GM12878 (cell line): ENCODE measurements around the gene ZNF365. TPM values are rescaled to one million over a fixed set of nuclear protein-coding genes. Genes with fewer than 3 reads are reported as not detected.
A peak's percentile ranks its signal among the peaks of the same experiment; 100 is the strongest.

Experiments used
- ATAC-seq: fragments of 200-7000 bp; cut with Tn5 transposase; 3 replicates; pipeline ENCODE4 v1.9.1; 2020; ENCODE audit warnings: mild to moderate bottlenecking, moderate library complexity
- BruUV-seq: library from RNA; stranded (reverse); fragments of 400-500 nt; replicated peaks from 2 replicates; lab custom pipeline; 2021; lab: Mats Ljungman, UMichigan
- CTCF ChIA-PET: fragments of 300-600 bp; sonication (Branson Sonifier 250); formaldehyde crosslinking; extraction: SDS; loops from one replicate; lab custom pipeline; 2021; ENCODE audit warnings: inconsistent platforms; lab: Yijun Ruan, JAX
- POLR2A ChIA-PET: fragments of 350-600 bp; formaldehyde crosslinking; extraction: SDS; loops from one replicate; lab custom pipeline; 2021; ENCODE audit warnings: inconsistent platforms; lab: Charles Lee
- RAD21 ChIA-PET: fragments of 300-600 bp; sonication (Branson Sonifier 250); formaldehyde crosslinking; loops from one replicate; lab custom pipeline; 2023; ENCODE audit warnings: antibody characterized with exemption; ENCODE audit not compliant: unreplicated experiment; lab: Charles Lee
- SMC1A ChIA-PET: fragments of 300-600 bp; sonication (Branson Sonifier 250); formaldehyde crosslinking; loops from one replicate; lab custom pipeline; 2023; ENCODE audit not compliant: unreplicated experiment, uncharacterized antibody; lab: Charles Lee
- DNase-seq: peaks from one replicate; pipeline ENCODE4 v3.0.0-alpha.2; 2011; ENCODE audit warnings: low read depth, low spot score
- FAIRE-seq: peaks from 3 replicates; lab custom pipeline; 2011; peaks lifted over from hg19 to GRCh38; lab: Jason Lieb, UNC
- H2AFZ ChIP-seq: 2 replicates; pipeline ENCODE4 v1.6.0; 2011; ENCODE audit warnings: low read depth, low read length, control low read depth; ENCODE audit not compliant: control insufficient read depth
- H3K27ac ChIP-seq: 2 replicates; pipeline ENCODE4 v1.5.1; 2011; ENCODE audit warnings: control low read depth; ENCODE audit not compliant: control insufficient read depth, insufficient read depth
- H3K27me3 ChIP-seq, 2 experiments: replicated peaks in 1 of 2; 2 replicates each; pipeline versions ENCODE4 v1.6.0 to v1.6.1; 2011; ENCODE audit warnings: low read length in 1 of 2; ENCODE audit not compliant: control insufficient read depth in 2 of 2, insufficient read depth in 2 of 2
- H3K36me3 ChIP-seq, 2 experiments: 2 replicates each; pipeline ENCODE4 v1.5.1; 2011; ENCODE audit warnings: low read length in 1 of 2; ENCODE audit not compliant: control insufficient read depth in 2 of 2, insufficient read depth in 2 of 2
- H3K4me1 ChIP-seq: 2 replicates; pipeline ENCODE4 v1.6.1; 2011; ENCODE audit warnings: mild to moderate bottlenecking, low read length, moderate library complexity, mixed read lengths; ENCODE audit not compliant: control insufficient read depth, insufficient read depth
- H3K4me2 ChIP-seq: 2 replicates; pipeline ENCODE4 v1.6.0; 2011; ENCODE audit warnings: control low read depth; ENCODE audit not compliant: control insufficient read depth, insufficient read depth
- H3K4me3 ChIP-seq: fragments of 200-600 bp; sonication (generic); 2 replicates; pipeline ENCODE4 v1.5.1; 2016
- H3K79me2 ChIP-seq: 2 replicates; pipeline ENCODE4 v1.6.0; 2011; ENCODE audit warnings: low read length; ENCODE audit not compliant: control insufficient read depth, insufficient read depth
- H3K9ac ChIP-seq: 2 replicates; pipeline ENCODE4 v1.8.0; 2011; ENCODE audit warnings: low read length, control low read depth, mixed read lengths; ENCODE audit not compliant: control insufficient read depth, insufficient read depth
- H3K9me3 ChIP-seq: replicated peaks from 3 replicates; pipeline ENCODE4 v1.5.1; 2011; ENCODE audit warnings: mild to moderate bottlenecking, low read length; ENCODE audit not compliant: control insufficient read depth, insufficient read depth
- H4K20me1 ChIP-seq: 2 replicates; pipeline ENCODE4 v1.6.0; 2011; ENCODE audit not compliant: control insufficient read depth, insufficient read depth
- ATF2 ChIP-seq: IDR thresholded peaks from 2 replicates; pipeline ENCODE4 v1.6.1; 2012; ENCODE audit warnings: low read length, inconsistent platforms
- ATF7 ChIP-seq: fragments of 450-650 bp; IDR thresholded peaks from 2 replicates; pipeline ENCODE4 v1.6.1; 2016; ENCODE audit warnings: low read depth, mild to moderate bottlenecking
- BMI1 ChIP-seq: fragments of 450-650 bp; IDR thresholded peaks from 2 replicates; pipeline ENCODE4 v1.6.1; 2016; ENCODE audit warnings: mild to moderate bottlenecking, moderate library complexity, borderline replicate concordance
- CUX1 ChIP-seq: IDR thresholded peaks from 2 replicates; pipeline ENCODE4 v1.6.1; 2012; ENCODE audit warnings: improper control_type of control experiment, low read depth, low read length; ENCODE audit not compliant: insufficient replicate concordance
- DPF2 ChIP-seq: fragments of 450-650 bp; IDR thresholded peaks from 2 replicates; pipeline ENCODE4 v1.6.1; 2017; ENCODE audit warnings: mild to moderate bottlenecking
- FOXK2 ChIP-seq: fragments of 450-650 bp; IDR thresholded peaks from 2 replicates; pipeline ENCODE4 v1.6.1; 2017; ENCODE audit warnings: mild to moderate bottlenecking, moderate library complexity
- IKZF1 ChIP-seq: fragments of 450-650 bp; conservative IDR thresholded peaks from 2 replicates; pipeline ENCODE4 v1.6.1; 2017; ENCODE audit warnings: antibody characterized with exemption, mild to moderate bottlenecking
- IKZF2 ChIP-seq, 2 experiments: fragments of 450-650 bp; IDR thresholded peaks; 2 replicates each; pipeline ENCODE4 v1.6.1; 2017; ENCODE audit warnings: mild to moderate bottlenecking in 2 of 2, moderate library complexity in 2 of 2
- JUNB ChIP-seq: IDR thresholded peaks from 2 replicates; pipeline ENCODE4 v1.6.1; 2016; ENCODE audit warnings: antibody characterized with exemption, mild to moderate bottlenecking
- MEF2A ChIP-seq: IDR thresholded peaks from 2 replicates; pipeline ENCODE4 v1.6.1; 2011; ENCODE audit warnings: low read depth, mild to moderate bottlenecking, low read length, moderate library complexity; ENCODE audit not compliant: insufficient read depth
- RELB ChIP-seq: fragments of 450-650 bp; IDR thresholded peaks from 2 replicates; pipeline ENCODE4 v1.6.1; 2017; ENCODE audit warnings: low read depth, mild to moderate bottlenecking, moderate library complexity
- ZNF217 ChIP-seq: fragments of 450-650 bp; IDR thresholded peaks from 2 replicates; pipeline ENCODE4 v1.6.1; 2017; ENCODE audit warnings: antibody characterized with exemption, mild to moderate bottlenecking
- ZNF24 ChIP-seq: fragments of 450-650 bp; IDR thresholded peaks from 2 replicates; pipeline ENCODE4 v1.6.1; 2017; ENCODE audit warnings: antibody characterized with exemption, mild to moderate bottlenecking
- WGBS: methylation state at CpG from one replicate; pipeline ENCODE4 v1.1.6; 2016; ENCODE audit warnings: low lambda C conversion rate; ENCODE audit not compliant: insufficient replicate concordance, insufficient coverage; ENCODE audit errors: missing lambda C conversion rate; 5-methylcytosine and 5-hydroxymethylcytosine counted together
- in situ Hi-C: fragments of 300-500 bp; cut with MboI; formaldehyde crosslinking; loops from 9 replicates; pipeline ENCODE4 v1.14.3; 2018; ENCODE audit warnings: mixed read lengths
- intact Hi-C: fragments of 100-400 bp; cut with micrococcal nuclease; formaldehyde crosslinking; loops from one replicate; pipeline ENCODE4 v1.14.2; 2022; ENCODE audit not compliant: unreplicated experiment
- polyA plus RNA-seq, 11 experiments: library from polyadenylated mRNA; depleted of rRNA in 4 of 11; unstranded in 6 of 11; stranded (reverse) in 5 of 11; fragments of >200 nt; fragmentation: Nextera tagmentation in 4 of 11; fragmentation: Illumina TruSeq in 1 of 11; extraction: Ambion mirVana in 4 of 11; extraction: Trizol in 1 of 11; gene quantifications; 1 replicate in 1 of 11; 2 replicates in 10 of 11; pipeline versions ENCODE4 v1.2.1 to v1.2.3, GENCODE V29; 2011 to 2016; ENCODE audit warnings: inconsistent platforms in 2 of 11, missing spikeins in 2 of 11, low read depth in 1 of 11
- total RNA-seq, 4 experiments: library from RNA; depleted of rRNA in 3 of 4; stranded (reverse); fragments of >200 nt in 3 of 4; fragmentation: Illumina TruSeq in 1 of 4; extraction: Trizol in 1 of 4; gene quantifications; 2 replicates each; pipeline versions ENCODE4 v1.2.1 to v1.2.3, GENCODE V29; 2013 to 2021

Gene ZNF365
- total and polyA plus RNA-seq, 10 of the 15 experiments (the other 5 are each of a cell fraction or from before 2014, with no cell fraction given) = 0.08 TPM; not detected in 9

GRCh38 chr10:62433181-62433692 lies 59.1 kb downstream of the ZNF365 start:
- Histone ChIP-seq H2AFZ (no peak overlapping the region), H3K27ac (no peak overlapping the region), H3K4me3 (no peak overlapping the region), H3K9me3 (no peaks in the 10 kb centered on the region; the same call in 2 of the 3 replicates), H3K79me2 (no peaks in the 10 kb centered on the region), H3K4me2 (no peak overlapping the region), H3K4me1 (peaks cover 6% of the 10 kb centered on the region; the same call in 1 of the 2 replicates), H4K20me1 (no peaks in the 10 kb centered on the region), H3K9ac (no peak overlapping the region), H3K36me3 (no peaks in the 10 kb centered on the region), H3K27me3 (no peaks in the 10 kb centered on the region; a peak in 1 of 4 replicates)
- intact Hi-C loops = loop anchor here (10.0 kb wide), 2 partner anchors 122 to 252 kb away; no protein-coding TSS in a partner anchor
- ATAC-seq (peak; percentile 91), FAIRE-seq (no peak), DNase-seq (no peak)
- no TSS peak for BruUV-seq
- RAD21 ChIA-PET = interaction anchor here (0.5 to 1.4 kb wide), 3 partner anchors 94 to 565 kb away, joined by 3 read pairs; no protein-coding TSS in a partner anchor
- WGBS = 11% methylated on average over 5 of the region's 5 CpGs
- CTCF ChIA-PET = interaction anchor here (0.6 to 1.3 kb wide), 6 partner anchors 10 to 1287 kb away, joined by 3 read pairs; no protein-coding TSS in a partner anchor
- SMC1A ChIA-PET = interaction anchor here (1.0 to 1.3 kb wide), 4 partner anchors 17 to 559 kb away, joined by 3 to 4 read pairs (median 3); no protein-coding TSS in a partner anchor
- in situ Hi-C loops = no loop called here
- POLR2A ChIA-PET = no interaction called here
- TF ChIP-seq IKZF2 (IDR thresholded peaks at IDR 0.05) = peak in 1 of 2 experiments; percentile 40; a peak in 3 of 4 replicates
- TF ChIP-seq BMI1 = 0 out of 2 replicates have a peak, but pooled peaks have one; percentile 38
- no peak; the same call in 1 of the 2 replicates for TF ChIP-seq ATF7
- peak; percentile 80 for TF ChIP-seq JUNB
- TF ChIP-seq ZNF217 = peak; percentile 58
- peak; percentile 36 for TF ChIP-seq IKZF1
- TF ChIP-seq DPF2 = peak; percentile 80
- TF ChIP-seq FOXK2 = no peak
- TF ChIP-seq ATF2 = peak; percentile 57; the same call in 1 of the 2 replicates
- no peak for TF ChIP-seq CUX1
- TF ChIP-seq RELB = peak; percentile 40; the same call in 1 of the 2 replicates
- TF ChIP-seq ZNF24 = 0 out of 2 replicates have a peak, but pooled peaks have one; percentile 27
- TF ChIP-seq MEF2A = 0 out of 2 replicates have a peak, but pooled peaks have one; percentile 29
